Measurements from ENCODE around the gene PAK3.

Gene PAK3

DNA sequence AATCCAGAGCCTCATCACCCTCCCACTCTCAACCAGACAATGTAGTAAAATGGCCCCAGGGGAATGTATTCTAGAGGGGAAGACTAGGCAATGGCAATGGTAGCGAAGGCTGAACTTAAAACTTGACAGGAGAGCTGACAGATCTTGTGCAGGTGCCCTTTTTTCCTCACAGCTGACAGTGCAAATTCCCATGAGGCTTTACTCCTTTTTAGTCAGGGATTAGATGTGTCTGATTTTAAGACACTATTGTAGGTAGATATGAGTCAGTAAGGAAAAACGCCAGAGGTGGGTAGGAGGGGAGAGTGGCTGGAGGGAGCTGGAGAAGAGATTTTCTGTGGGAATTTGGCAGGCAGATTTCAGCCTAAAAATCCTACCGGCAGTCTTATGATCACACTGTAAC is 163.6 kb downstream of the PAK3 start:
- Histone ChIP-seq H3K9ac (ENCODE audit: low read length) (no peak overlapping the region), H3K4me3 (ENCODE audit: low read depth, low read length) (no peak overlapping the region), H3K27me3 (ENCODE audit: control insufficient read depth, insufficient read depth, low read length) (peaks cover 10% of the 10 kb centered on the region; the same call in 1 of the 2 replicates), H3K4me1 (ENCODE audit: control insufficient read depth, insufficient read depth, low read length) (peaks cover 9% of the 10 kb centered on the region; the same call in 1 of the 2 replicates), H3K9me3 (ENCODE audit: control insufficient read depth, insufficient read depth, low read depth, low read length) (no peaks in the 10 kb centered on the region), H3K27ac (ENCODE audit: low read depth, low read length) (no peak overlapping the region), H3K36me3 (ENCODE audit: control insufficient read depth, insufficient read depth, low read length) (no peaks in the 10 kb centered on the region)

GRCh38 chrX:111260451-111260850 is 164.5 kb downstream of the PAK3 start:
- Histone ChIP-seq H3K4me1 (ENCODE audit: control insufficient read depth, insufficient read depth, low read length) (peaks cover 3% of the 10 kb centered on the region; the same call in 1 of the 2 replicates), H3K9ac (ENCODE audit: low read length) (no peak overlapping the region), H3K27me3 (ENCODE audit: control insufficient read depth, insufficient read depth, low read length) (peaks cover 10% of the 10 kb centered on the region; the same call in 1 of the 2 replicates), H3K9me3 (ENCODE audit: control insufficient read depth, insufficient read depth, low read depth, low read length) (no peaks in the 10 kb centered on the region), H3K27ac (ENCODE audit: low read depth, low read length) (no peak overlapping the region), H3K4me3 (ENCODE audit: low read depth, low read length) (no peak overlapping the region), H3K36me3 (ENCODE audit: control insufficient read depth, insufficient read depth, low read length) (no peaks in the 10 kb centered on the region)

DNA sequence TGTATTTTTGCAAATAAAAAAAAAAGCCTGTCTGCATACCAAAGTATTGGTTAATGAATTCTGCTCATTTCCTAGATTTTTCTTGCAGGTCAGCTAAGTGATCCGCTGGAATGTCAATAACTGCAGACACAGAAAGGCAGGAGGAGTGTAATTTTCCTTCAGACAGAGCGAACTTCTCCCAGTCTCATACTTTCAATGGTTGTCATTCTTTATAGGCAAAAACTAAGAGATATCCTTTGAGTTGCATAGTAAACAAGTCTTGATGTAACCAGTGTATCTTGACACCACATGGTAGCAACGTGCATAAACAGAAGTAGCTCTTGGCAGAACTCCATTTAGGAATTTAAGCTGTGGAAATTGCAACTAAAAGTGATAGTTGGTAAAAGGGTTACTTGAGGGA is 166.1 kb downstream of the PAK3 start:
- H3K36me3 ChIP-seq (ENCODE audit: control insufficient read depth, insufficient read depth, low read length): no peaks in the 10 kb centered on the region
- no peaks in the 10 kb centered on the region for H3K9me3 ChIP-seq (ENCODE audit: control insufficient read depth, insufficient read depth, low read depth, low read length)
- H3K9ac ChIP-seq (ENCODE audit: low read length): no peak overlapping the region
- H3K4me3 ChIP-seq (ENCODE audit: low read depth, low read length): no peak overlapping the region
- peaks cover 10% of the 10 kb centered on the region; the same call in 1 of the 2 replicates for H3K27me3 ChIP-seq (ENCODE audit: control insufficient read depth, insufficient read depth, low read length)
- no peak overlapping the region for H3K27ac ChIP-seq (ENCODE audit: low read depth, low read length)
- no peaks in the 10 kb centered on the region for H3K4me1 ChIP-seq (ENCODE audit: control insufficient read depth, insufficient read depth, low read length)

- Histone ChIP-seq H3K36me3 (ENCODE audit: control insufficient read depth, insufficient read depth, low read length) (no peaks in the 10 kb centered on the region), H3K27me3 (ENCODE audit: control insufficient read depth, insufficient read depth, low read length) (peaks cover 20% of the 10 kb centered on the region; the same call in 1 of the 2 replicates), H3K4me1 (ENCODE audit: control insufficient read depth, insufficient read depth, low read length) (no peaks in the 10 kb centered on the region), H3K9me3 (ENCODE audit: control insufficient read depth, insufficient read depth, low read depth, low read length) (no peaks in the 10 kb centered on the region), H3K4me3 (ENCODE audit: low read depth, low read length) (no peak overlapping the region), H3K27ac (ENCODE audit: low read depth, low read length) (no peak overlapping the region), H3K9ac (ENCODE audit: low read length) (no peak overlapping the region)
Observed at GRCh38 chrX:111264385-111264784, 168.4 kb downstream of the PAK3 start.

- no peak overlapping the region for H3K4me3 ChIP-seq (ENCODE audit: low read depth, low read length)
- no peaks in the 10 kb centered on the region for H3K36me3 ChIP-seq (ENCODE audit: control insufficient read depth, insufficient read depth, low read length)
- H3K4me1 ChIP-seq (ENCODE audit: control insufficient read depth, insufficient read depth, low read length): peaks cover 8% of the 10 kb centered on the region
- H3K27me3 ChIP-seq (ENCODE audit: control insufficient read depth, insufficient read depth, low read length): peaks cover 18% of the 10 kb centered on the region; the same call in 1 of the 2 replicates
- H3K27ac ChIP-seq (ENCODE audit: low read depth, low read length): no peak overlapping the region
- no peak overlapping the region for H3K9ac ChIP-seq (ENCODE audit: low read length)
- no peaks in the 10 kb centered on the region for H3K9me3 ChIP-seq (ENCODE audit: control insufficient read depth, insufficient read depth, low read depth, low read length)
Observed at GRCh38 chrX:111265486-111265885, 169.5 kb downstream of the PAK3 start.

- no peak overlapping the region for H3K9ac ChIP-seq (ENCODE audit: low read length)
- H3K36me3 ChIP-seq (ENCODE audit: control insufficient read depth, insufficient read depth, low read length): no peaks in the 10 kb centered on the region
- no peak overlapping the region for H3K27ac ChIP-seq (ENCODE audit: low read depth, low read length)
- peaks cover 18% of the 10 kb centered on the region for H3K4me1 ChIP-seq (ENCODE audit: control insufficient read depth, insufficient read depth, low read length)
- H3K9me3 ChIP-seq (ENCODE audit: control insufficient read depth, insufficient read depth, low read depth, low read length): no peaks in the 10 kb centered on the region
- H3K27me3 ChIP-seq (ENCODE audit: control insufficient read depth, insufficient read depth, low read length): peaks cover 22% of the 10 kb centered on the region; the same call in 1 of the 2 replicates
- H3K4me3 ChIP-seq (ENCODE audit: low read depth, low read length): no peak overlapping the region
Observed at GRCh38 chrX:111268506-111268905, 172.5 kb downstream of the PAK3 start.

DNA sequence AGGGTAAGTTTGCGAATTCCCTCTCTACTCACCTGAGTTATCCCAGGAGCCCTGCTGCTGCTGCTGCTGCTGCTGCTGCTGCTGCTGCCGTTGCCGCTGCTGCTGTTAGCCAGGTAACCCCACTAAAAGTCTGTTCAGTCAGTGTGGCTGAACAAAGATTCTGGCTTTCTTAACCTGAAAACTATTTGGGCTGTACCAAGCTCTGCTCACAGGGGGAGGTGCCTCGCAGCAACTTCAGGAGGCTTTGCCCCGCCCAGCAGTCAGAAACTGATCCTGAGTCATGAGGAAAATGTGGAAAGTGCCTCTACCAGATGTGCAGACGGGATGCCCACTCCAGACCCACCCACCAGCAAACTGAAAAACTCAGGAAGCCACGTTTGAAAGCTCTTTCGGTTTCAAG is 174.3 kb downstream of the PAK3 start, which contains the start of gene CAPN6:
CAPN6 (minus strand) TSS at position 145 of the 400 bp plus-strand sequence. CDS start 6,547 bp downstream, outside the sequence.
- Histone ChIP-seq H3K27me3 (ENCODE audit: control insufficient read depth, insufficient read depth, low read length) (peaks cover 41% of the 10 kb centered on the region), H3K27ac (ENCODE audit: low read depth, low read length) (no peak within 1 kb of the TSS), H3K36me3 (ENCODE audit: control insufficient read depth, insufficient read depth, low read length) (no peaks in the 10 kb centered on the region), H3K4me1 (ENCODE audit: control insufficient read depth, insufficient read depth, low read length) (peaks cover 18% of the 10 kb centered on the region), H3K4me3 (ENCODE audit: low read depth, low read length) (peak within 1 kb of the TSS; percentile 19), H3K9ac (ENCODE audit: low read length) (no peak within 1 kb of the TSS), H3K9me3 (ENCODE audit: control insufficient read depth, insufficient read depth, low read depth, low read length) (no peaks in the 10 kb centered on the region)
